Endothelial cell (in vitro differentiated cells): ENCODE results near the gene HBZ. TPM values are rescaled to one million over a fixed set of nuclear protein-coding genes. Genes with fewer than 3 reads are reported as not detected.

ENCODE experiments used
- DNase-seq: peaks from one replicate; pipeline ENCODE4 v3.0.0; 2021; ENCODE audit warnings: low spot score
- H3K27ac Mint-ChIP-seq: one replicate; pipeline ENCODE4 v1.8.0; 2021; ENCODE audit warnings: mixed read lengths, inconsistent platforms; ENCODE audit not compliant: unreplicated experiment
- H3K27me3 Mint-ChIP-seq: one replicate; pipeline ENCODE4 v1.8.0; 2021; ENCODE audit warnings: mild to moderate bottlenecking, moderate library complexity, mixed read lengths, inconsistent platforms; ENCODE audit not compliant: unreplicated experiment
- H3K36me3 Mint-ChIP-seq: one replicate; pipeline ENCODE4 v1.8.0; 2021; ENCODE audit warnings: mild to moderate bottlenecking, low read depth, mixed read lengths, inconsistent platforms; ENCODE audit not compliant: unreplicated experiment
- H3K4me1 Mint-ChIP-seq: one replicate; pipeline ENCODE4 v1.8.0; 2021; ENCODE audit warnings: mild to moderate bottlenecking, mixed read lengths, inconsistent platforms; ENCODE audit not compliant: unreplicated experiment
- H3K4me3 Mint-ChIP-seq: one replicate; pipeline ENCODE4 v1.8.0; 2021; ENCODE audit warnings: mild to moderate bottlenecking, mixed read lengths, inconsistent platforms; ENCODE audit not compliant: unreplicated experiment
- H3K9me3 Mint-ChIP-seq: one replicate; pipeline ENCODE4 v1.8.0; 2021; ENCODE audit warnings: mixed read lengths, inconsistent platforms; ENCODE audit not compliant: unreplicated experiment
- CTCF ChIP-seq: fragments of 200-600 bp; sonication (generic); IDR thresholded peaks from one replicate; pipeline ENCODE4 v1.5.0; 2021; ENCODE audit warnings: antibody characterized with exemption; ENCODE audit not compliant: unreplicated experiment
- total RNA-seq: library from RNA; stranded (reverse); fragmentation: NEBNext Ultra II Directional; extraction: Animal tissue kit (Norgen Biotek cat#: 25700); gene quantifications from one replicate; pipeline ENCODE4 v1.2.1, GENCODE V29; 2021; ENCODE audit not compliant: unreplicated experiment

HBZ gene
- total RNA-seq, 1 donor from 2014 or later: not detected

GRCh38 chr16:185691-186090 lies 33.2 kb downstream of the HBZ start:
- H3K4me1 Mint-ChIP-seq: no peaks in the 10 kb centered on the region
- DNase-seq: no peak
- peaks cover 29% of the 10 kb centered on the region for H3K36me3 Mint-ChIP-seq
- H3K27me3 Mint-ChIP-seq: no peaks in the 10 kb centered on the region
- no peaks in the 10 kb centered on the region for H3K9me3 Mint-ChIP-seq
- TF ChIP-seq CTCF: no peak
- H3K27ac Mint-ChIP-seq: no peak overlapping the region
- no peak overlapping the region for H3K4me3 Mint-ChIP-seq

- Mint-ChIP-seq H3K4me3 (no peak overlapping the region), H3K9me3 (no peaks in the 10 kb centered on the region), H3K36me3 (peaks cover 44% of the 10 kb centered on the region), H3K4me1 (peaks cover 6% of the 10 kb centered on the region), H3K27me3 (no peaks in the 10 kb centered on the region), H3K27ac (no peak overlapping the region)
- no peak for DNase-seq
- TF ChIP-seq CTCF: no peak
These were observed 34.9 kb downstream of the HBZ start for GRCh38 chr16:187330-187729.

GRCh38 chr16:188674-189073 lies 36.2 kb downstream of the HBZ start:
- H3K4me1 Mint-ChIP-seq: peaks cover 8% of the 10 kb centered on the region
- no peaks in the 10 kb centered on the region for H3K27me3 Mint-ChIP-seq
- no peaks in the 10 kb centered on the region for H3K9me3 Mint-ChIP-seq
- DNase-seq: no peak
- H3K36me3 Mint-ChIP-seq: peaks cover 49% of the 10 kb centered on the region
- no peak overlapping the region for H3K27ac Mint-ChIP-seq
- no peak overlapping the region for H3K4me3 Mint-ChIP-seq
- no peak for TF ChIP-seq CTCF

- Mint-ChIP-seq H3K27me3 (no peaks in the 10 kb centered on the region), H3K4me1 (peaks cover 8% of the 10 kb centered on the region), H3K36me3 (peaks cover 52% of the 10 kb centered on the region), H3K4me3 (peak overlapping the region; percentile 78), H3K9me3 (no peaks in the 10 kb centered on the region), H3K27ac (no peak overlapping the region)
- no peak for DNase-seq
- no peak for TF ChIP-seq CTCF
These were observed 37.3 kb downstream of the HBZ start for GRCh38 chr16:189604-190186.

GRCh38 chr16:191831-192230 lies 39.4 kb downstream of the HBZ start:
- Mint-ChIP-seq H3K4me1 (peaks cover 8% of the 10 kb centered on the region), H3K27me3 (no peaks in the 10 kb centered on the region), H3K4me3 (peak overlapping the region; percentile 40), H3K9me3 (no peaks in the 10 kb centered on the region), H3K27ac (peak overlapping the region; percentile 4), H3K36me3 (peaks cover 56% of the 10 kb centered on the region)
- TF ChIP-seq CTCF: no peak
- no peak for DNase-seq
